Vagina (tissue), 2 donors: Measurements from ENCODE around the gene DDO.

Source experiments
- POLR2A ChIP-seq, 2 donors: fragments of 450-650 bp; IDR thresholded peaks; one replicate each; pipeline ENCODE4 v1.6.1; 2017; ENCODE audit warnings: antibody characterized with exemption in 2 of 2, mild to moderate bottlenecking in 2 of 2, moderate library complexity in 2 of 2
- POLR2AphosphoS5 ChIP-seq, 2 donors: sonication (generic); formaldehyde crosslinking; IDR thresholded peaks; one replicate each; pipeline ENCODE4 v1.9.0; 2017; ENCODE audit warnings: antibody characterized with exemption in 2 of 2, mild to moderate bottlenecking in 2 of 2, low read depth in 1 of 2; ENCODE audit not compliant: insufficient read depth in 1 of 2
- TF ChIP-seq, protein P1 (sequence below), 3 experiments: fragments of 450-650 bp in 2 of 3; fragments of 200-600 bp in 1 of 3; sonication (generic) in 1 of 3; IDR thresholded peaks; one replicate each; pipeline ENCODE4 v1.5.1; 2017 to 2019; ENCODE audit warnings: antibody characterized with exemption in 3 of 3, mild to moderate bottlenecking in 2 of 3, moderate library complexity in 2 of 3

DNA sequence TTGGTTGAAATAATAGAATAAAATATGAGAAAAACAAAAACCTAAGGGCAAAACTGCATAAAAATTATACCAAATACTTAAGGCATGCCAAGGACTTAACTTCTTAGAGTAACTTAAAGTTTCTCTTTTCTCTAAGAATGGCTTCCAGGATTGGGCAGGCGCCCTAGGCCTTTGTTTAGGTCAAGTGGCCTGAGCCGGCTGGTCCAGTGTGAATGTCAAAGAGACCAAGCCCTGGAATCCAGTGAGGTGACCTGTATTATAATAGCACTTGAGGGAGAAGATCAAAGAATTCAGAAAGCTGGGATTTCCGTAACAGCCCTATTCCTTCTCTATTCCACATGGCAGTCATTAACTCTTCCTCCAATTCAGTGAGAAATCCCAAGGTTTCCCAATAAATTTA lies 63.8 kb downstream of the DDO start:
- TF ChIP-seq, protein P1, sequence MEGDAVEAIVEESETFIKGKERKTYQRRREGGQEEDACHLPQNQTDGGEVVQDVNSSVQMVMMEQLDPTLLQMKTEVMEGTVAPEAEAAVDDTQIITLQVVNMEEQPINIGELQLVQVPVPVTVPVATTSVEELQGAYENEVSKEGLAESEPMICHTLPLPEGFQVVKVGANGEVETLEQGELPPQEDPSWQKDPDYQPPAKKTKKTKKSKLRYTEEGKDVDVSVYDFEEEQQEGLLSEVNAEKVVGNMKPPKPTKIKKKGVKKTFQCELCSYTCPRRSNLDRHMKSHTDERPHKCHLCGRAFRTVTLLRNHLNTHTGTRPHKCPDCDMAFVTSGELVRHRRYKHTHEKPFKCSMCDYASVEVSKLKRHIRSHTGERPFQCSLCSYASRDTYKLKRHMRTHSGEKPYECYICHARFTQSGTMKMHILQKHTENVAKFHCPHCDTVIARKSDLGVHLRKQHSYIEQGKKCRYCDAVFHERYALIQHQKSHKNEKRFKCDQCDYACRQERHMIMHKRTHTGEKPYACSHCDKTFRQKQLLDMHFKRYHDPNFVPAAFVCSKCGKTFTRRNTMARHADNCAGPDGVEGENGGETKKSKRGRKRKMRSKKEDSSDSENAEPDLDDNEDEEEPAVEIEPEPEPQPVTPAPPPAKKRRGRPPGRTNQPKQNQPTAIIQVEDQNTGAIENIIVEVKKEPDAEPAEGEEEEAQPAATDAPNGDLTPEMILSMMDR (IDR thresholded peaks at IDR 0.05), result no peak
- TF ChIP-seq POLR2AphosphoS5 (IDR thresholded peaks at IDR 0.05; ENCODE audit: insufficient read depth in 1 of 2, low read depth in 1 of 2) (no peak), POLR2A (IDR thresholded peaks at IDR 0.05) (no peak)
